Neural crest cell (in vitro differentiated cells): ENCODE measurements around the gene ERVH48-1. TPM values are rescaled to one million over a fixed set of nuclear protein-coding genes. Genes with fewer than 3 reads are reported as not detected.
"Not testable (repeated sequence)": the region's sequence is repeated elsewhere in the genome, so short reads cannot be mapped to it uniquely, and the experiment has no call there.

ENCODE experiments used
- DNase-seq: peaks from one replicate; pipeline ENCODE4 v3.0.0; 2021; ENCODE audit warnings: low read depth, mixed read lengths, low spot score
- H3K27ac Mint-ChIP-seq: one replicate; pipeline ENCODE4 v1.8.0; 2021; ENCODE audit warnings: mild to moderate bottlenecking, mixed read lengths; ENCODE audit not compliant: unreplicated experiment
- H3K27me3 Mint-ChIP-seq: 2 replicates; pipeline ENCODE4 v1.8.0; 2021; ENCODE audit warnings: low read depth, mild to moderate bottlenecking, mixed read lengths
- H3K36me3 Mint-ChIP-seq: 2 replicates; pipeline ENCODE4 v1.8.0; 2021; ENCODE audit warnings: low read depth, mild to moderate bottlenecking, mixed read lengths
- H3K4me1 Mint-ChIP-seq: 2 replicates; pipeline ENCODE4 v1.8.0; 2021; ENCODE audit warnings: mixed read lengths
- H3K4me3 Mint-ChIP-seq: one replicate; pipeline ENCODE4 v1.8.0; 2021; ENCODE audit warnings: mild to moderate bottlenecking, mixed read lengths
- H3K9me3 Mint-ChIP-seq: 2 replicates; pipeline ENCODE4 v1.8.0; 2021; ENCODE audit warnings: mixed read lengths
- total RNA-seq: library from RNA; stranded (reverse); gene quantifications from 2 replicates; pipeline ENCODE4 v1.2.1, GENCODE V29; 2021
- TF ChIP-seq, protein P1 (sequence below): fragments of 200-600 bp; sonication (generic); conservative IDR thresholded peaks from 2 replicates; pipeline ENCODE4 v1.5.0; 2021; ENCODE audit warnings: antibody characterized with exemption, mild to moderate bottlenecking

The ERVH48-1 gene
- total RNA-seq, 1 donor from 2014 or later, result not detected

DNA sequence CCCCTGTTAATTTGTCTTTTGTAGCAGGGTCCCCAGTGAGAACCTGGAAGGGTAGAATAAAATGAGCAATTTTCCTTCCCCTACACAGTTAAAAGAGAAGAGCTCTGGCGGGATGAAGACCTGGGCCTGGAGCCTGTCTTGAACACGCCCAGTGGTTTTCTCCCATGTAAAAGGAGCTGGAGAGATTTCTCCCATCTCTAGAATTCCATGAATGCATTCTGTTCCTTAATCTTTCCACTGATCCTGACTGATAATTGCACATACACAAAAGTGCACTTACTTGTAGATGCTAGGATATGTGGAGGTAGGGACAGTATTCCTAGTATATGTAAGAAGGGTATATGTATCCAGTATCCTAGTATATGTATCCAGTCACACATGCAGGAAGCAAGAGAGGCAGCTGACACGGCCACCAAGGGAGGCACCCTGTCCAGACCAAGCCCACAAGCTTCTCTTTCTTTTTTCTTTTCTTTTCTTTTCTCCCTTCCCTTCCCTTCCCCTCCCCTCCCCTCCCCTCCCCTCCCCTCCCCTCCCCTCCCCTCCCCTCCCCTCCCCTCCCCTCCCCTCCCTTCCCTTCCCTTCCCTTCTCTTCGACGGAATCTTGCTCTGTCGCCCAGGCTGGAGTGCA is 37.1 kb upstream of the ERVH48-1 start:
- Mint-ChIP-seq H3K4me1 (no peaks in the 10 kb centered on the region), H3K27me3 (peaks cover 2% of the 10 kb centered on the region), H3K9me3 (no peaks in the 10 kb centered on the region), H3K4me3 (no peak overlapping the region), H3K36me3 (no peaks in the 10 kb centered on the region), H3K27ac (no peak overlapping the region)
- no peak for DNase-seq
- TF ChIP-seq, protein P1, sequence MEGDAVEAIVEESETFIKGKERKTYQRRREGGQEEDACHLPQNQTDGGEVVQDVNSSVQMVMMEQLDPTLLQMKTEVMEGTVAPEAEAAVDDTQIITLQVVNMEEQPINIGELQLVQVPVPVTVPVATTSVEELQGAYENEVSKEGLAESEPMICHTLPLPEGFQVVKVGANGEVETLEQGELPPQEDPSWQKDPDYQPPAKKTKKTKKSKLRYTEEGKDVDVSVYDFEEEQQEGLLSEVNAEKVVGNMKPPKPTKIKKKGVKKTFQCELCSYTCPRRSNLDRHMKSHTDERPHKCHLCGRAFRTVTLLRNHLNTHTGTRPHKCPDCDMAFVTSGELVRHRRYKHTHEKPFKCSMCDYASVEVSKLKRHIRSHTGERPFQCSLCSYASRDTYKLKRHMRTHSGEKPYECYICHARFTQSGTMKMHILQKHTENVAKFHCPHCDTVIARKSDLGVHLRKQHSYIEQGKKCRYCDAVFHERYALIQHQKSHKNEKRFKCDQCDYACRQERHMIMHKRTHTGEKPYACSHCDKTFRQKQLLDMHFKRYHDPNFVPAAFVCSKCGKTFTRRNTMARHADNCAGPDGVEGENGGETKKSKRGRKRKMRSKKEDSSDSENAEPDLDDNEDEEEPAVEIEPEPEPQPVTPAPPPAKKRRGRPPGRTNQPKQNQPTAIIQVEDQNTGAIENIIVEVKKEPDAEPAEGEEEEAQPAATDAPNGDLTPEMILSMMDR, result no peak

DNA sequence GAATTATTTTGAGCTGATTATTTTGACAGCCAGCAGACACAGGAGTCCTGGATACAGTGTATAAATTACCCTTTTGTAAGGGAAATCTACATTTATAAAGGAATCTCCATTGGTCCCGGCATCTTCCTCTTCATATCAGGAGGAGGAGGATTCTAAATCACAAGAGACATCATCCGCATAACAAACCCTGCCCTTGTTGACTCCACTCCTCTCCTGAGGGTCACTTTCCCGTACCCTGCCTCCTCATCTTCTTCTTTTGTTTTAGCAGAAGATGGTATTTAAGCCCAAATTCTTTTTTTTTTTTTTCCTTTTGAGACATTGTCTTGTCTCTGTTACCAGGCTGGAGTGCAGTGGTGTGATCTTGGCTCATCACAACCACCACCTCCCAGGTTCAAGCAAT is 34.3 kb upstream of the ERVH48-1 start:
- no peak overlapping the region for H3K27ac Mint-ChIP-seq
- H3K27me3 Mint-ChIP-seq, result peaks cover 3% of the 10 kb centered on the region
- no peak overlapping the region for H3K4me3 Mint-ChIP-seq
- H3K9me3 Mint-ChIP-seq, result no peaks in the 10 kb centered on the region
- TF ChIP-seq, protein P1, result no peak
- no peak for DNase-seq
- H3K36me3 Mint-ChIP-seq, result no peaks in the 10 kb centered on the region
- no peaks in the 10 kb centered on the region for H3K4me1 Mint-ChIP-seq

DNA sequence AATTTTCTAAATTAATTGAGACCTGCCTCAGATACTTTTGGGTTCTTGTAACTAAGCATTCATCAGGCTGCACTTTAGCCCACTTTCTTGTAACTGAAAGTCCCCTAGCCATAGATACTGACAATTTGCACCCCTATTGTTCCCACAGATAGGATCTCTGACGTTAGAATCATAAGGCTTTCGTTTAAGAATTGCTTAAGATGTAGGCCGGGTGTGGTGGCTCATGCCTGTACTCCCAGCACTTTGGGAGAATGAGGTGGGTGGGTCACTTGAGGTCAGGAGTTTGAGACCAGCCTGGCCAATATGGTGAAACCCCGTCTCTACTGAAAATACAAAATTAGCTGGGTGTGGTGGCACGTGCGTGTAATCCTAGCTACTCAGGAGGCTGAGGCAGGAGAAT is 32.7 kb upstream of the ERVH48-1 start:
- not testable (repeated sequence) for H3K4me1 Mint-ChIP-seq, H3K36me3 Mint-ChIP-seq, H3K27me3 Mint-ChIP-seq, H3K9me3 Mint-ChIP-seq, DNase-seq, H3K4me3 Mint-ChIP-seq, H3K27ac Mint-ChIP-seq

DNA sequence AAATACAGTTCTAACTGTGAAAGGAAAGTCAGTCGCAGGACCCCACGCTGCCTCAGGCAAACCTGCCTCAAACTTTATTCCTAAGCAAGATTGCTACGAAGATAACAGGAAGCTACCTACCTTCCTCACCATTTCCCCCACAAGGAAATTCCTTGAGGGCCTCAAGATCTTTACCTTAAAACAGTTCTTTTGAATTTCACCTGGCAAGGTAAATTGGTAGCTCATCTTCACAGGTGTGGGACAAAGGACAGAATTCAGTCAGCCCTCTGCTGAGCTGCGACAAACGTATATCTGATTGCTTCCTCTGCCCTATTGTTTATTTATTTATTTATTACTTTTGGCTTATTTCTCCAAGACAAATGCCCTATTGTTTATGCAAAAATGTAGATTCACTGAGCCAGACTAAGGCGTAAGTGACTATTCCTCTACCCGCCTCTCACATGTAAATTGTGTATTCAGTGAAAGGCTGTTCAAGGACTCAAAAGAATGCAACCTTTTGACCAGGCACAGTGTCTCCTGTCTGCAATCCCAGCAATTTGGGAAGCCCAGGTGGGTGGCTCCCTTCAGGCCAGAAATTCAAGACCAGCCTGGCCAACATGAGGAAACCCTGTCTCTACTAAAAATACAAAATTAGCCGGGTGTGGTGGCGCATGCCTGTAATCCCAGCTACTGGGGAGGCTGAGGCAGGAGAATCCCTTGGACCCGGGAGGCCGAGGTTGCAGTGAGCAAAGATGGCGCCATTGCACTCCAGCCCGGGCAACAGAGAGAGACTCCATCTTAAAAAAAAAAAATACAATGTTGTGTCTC is 31.6 kb upstream of the ERVH48-1 start:
- Mint-ChIP-seq H3K27ac (no peak overlapping the region), H3K9me3 (no peaks in the 10 kb centered on the region), H3K27me3 (peaks cover 3% of the 10 kb centered on the region), H3K36me3 (no peaks in the 10 kb centered on the region), H3K4me1 (no peaks in the 10 kb centered on the region), H3K4me3 (no peak overlapping the region)
- TF ChIP-seq, protein P1, result no peak
- DNase-seq, result no peak

DNA sequence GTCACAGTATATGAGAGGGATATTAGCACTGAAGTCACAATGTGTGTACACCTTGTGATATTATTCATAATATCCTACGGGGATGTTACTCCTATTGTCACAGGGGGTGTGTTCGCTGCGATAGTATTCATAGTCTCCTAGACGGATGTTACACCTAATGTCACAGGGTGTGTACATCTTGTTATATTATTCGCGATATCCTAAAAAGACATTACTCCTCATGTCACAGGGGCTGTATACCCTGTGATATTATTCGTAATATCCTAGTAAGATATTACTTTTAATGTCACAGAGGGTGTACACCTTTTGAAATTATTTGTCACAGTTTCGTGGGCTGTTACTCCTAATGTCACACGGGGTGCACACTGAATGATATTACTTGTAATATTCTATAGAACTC is 25.8 kb upstream of the ERVH48-1 start:
- H3K27me3 Mint-ChIP-seq, result not testable (repeated sequence)

DNA sequence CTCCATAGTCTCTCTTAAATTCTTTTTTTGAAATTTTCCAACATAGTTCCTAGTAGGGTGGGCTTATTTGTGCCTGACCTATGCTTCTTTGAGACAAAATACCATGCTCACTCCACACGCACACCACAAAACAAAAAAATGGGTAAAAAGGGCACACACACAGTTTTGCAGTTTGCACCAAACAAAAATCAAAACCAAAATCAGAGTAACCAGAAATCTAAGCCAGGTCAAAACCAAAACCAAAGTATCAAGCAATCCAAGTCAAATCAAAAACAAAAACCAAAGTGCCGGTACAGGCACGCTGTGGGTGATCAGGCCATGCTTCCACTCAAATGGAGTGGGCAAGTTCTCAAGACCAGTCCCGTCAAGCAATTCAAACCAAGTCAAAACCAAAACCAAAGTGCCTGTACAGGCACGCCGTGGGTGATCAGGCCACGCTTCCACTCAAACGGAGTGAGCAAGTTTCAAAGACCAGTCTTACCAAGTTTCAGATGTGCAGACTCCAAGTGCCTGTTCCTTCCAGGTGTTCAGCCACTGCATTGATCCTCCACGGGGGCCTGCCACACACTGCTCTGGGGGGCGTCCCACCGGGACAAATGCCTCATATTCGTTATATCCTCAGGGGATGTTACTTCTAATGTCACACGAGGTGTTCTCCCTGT is 23.8 kb upstream of the ERVH48-1 start:
- H3K4me1 Mint-ChIP-seq, H3K27me3 Mint-ChIP-seq, H3K27ac Mint-ChIP-seq, DNase-seq, H3K9me3 Mint-ChIP-seq, H3K36me3 Mint-ChIP-seq, H3K4me3 Mint-ChIP-seq: not testable (repeated sequence)

More for the DNA sequence above, 25.8 kb upstream of the ERVH48-1 start:
- H3K27ac Mint-ChIP-seq, DNase-seq, H3K36me3 Mint-ChIP-seq, H3K4me1 Mint-ChIP-seq, H3K9me3 Mint-ChIP-seq, H3K4me3 Mint-ChIP-seq: not testable (repeated sequence)

DNA sequence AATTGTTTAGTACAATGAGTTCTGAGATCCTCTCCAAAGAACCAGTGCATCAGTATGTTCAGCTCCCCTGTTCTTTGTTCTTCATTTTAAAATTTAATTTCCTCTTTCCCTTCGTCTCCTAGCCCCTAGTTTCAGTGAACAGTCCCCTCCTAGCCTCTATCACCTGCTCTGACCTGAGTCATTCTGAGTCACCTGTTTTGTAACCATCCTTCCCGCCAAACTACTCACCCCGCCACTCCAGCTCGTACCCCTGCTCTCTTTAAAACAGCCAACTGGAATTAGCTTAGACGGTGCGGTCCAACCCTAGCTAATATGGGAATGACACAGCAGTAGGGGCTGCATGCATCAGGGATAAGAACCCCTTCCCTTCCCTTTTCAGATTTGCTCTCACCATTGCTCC is 16.8 kb upstream of the ERVH48-1 start:
- TF ChIP-seq, protein P1, result no peak
- no peaks in the 10 kb centered on the region for H3K36me3 Mint-ChIP-seq
- H3K27me3 Mint-ChIP-seq, result no peaks in the 10 kb centered on the region
- no peak for DNase-seq
- no peak overlapping the region for H3K27ac Mint-ChIP-seq
- peaks cover 4% of the 10 kb centered on the region for H3K4me1 Mint-ChIP-seq
- no peaks in the 10 kb centered on the region for H3K9me3 Mint-ChIP-seq
- H3K4me3 Mint-ChIP-seq, result no peak overlapping the region
